ENCODE results near the gene CUX1. TPM values are rescaled to one million over a fixed set of nuclear protein-coding genes. Genes with fewer than 3 reads are reported as not detected.

CUX1 gene
- total and polyA plus RNA-seq, 2 of the 13 experiments (the other 11 are each of a cell fraction or from before 2014, with no cell fraction given), result 13.7 to 14.9 TPM

GRCh38 chr7:101943306-101943705 is 125.9 kb downstream of the CUX1 start (continued):
- TF ChIP-seq ZNF441 (CRISPR knock-in tag; IDR thresholded peaks at IDR 0.05; ENCODE audit: borderline replicate concordance) (no peak), ZNF331 (CRISPR knock-in tag; IDR thresholded peaks at IDR 0.05) (no peak), PHB2 (IDR thresholded peaks at IDR 0.05; ENCODE audit: partially characterized antibody) (no peak), MATR3 (CRISPR knock-in tag; IDR thresholded peaks at IDR 0.05) (no peak), HIVEP1 (CRISPR knock-in tag; IDR thresholded peaks at IDR 0.05) (no peak), ZBTB1 (CRISPR knock-in tag; IDR thresholded peaks at IDR 0.05; ENCODE audit: borderline replicate concordance) (no peak), NFRKB (IDR thresholded peaks at IDR 0.05) (no peak), FOXK1 (CRISPR knock-in tag; IDR thresholded peaks at IDR 0.05; ENCODE audit: borderline replicate concordance, low read depth) (no peak), ZFP82 (CRISPR knock-in tag; IDR thresholded peaks at IDR 0.05; ENCODE audit: borderline replicate concordance) (no peak), ZBTB38 (CRISPR knock-in tag; IDR thresholded peaks at IDR 0.05) (no peak), FOXP1 (IDR thresholded peaks at IDR 0.05) (no peak), FOXP1 (CRISPR knock-in tag; IDR thresholded peaks at IDR 0.05) (no peak), ZNF180 (CRISPR knock-in tag; IDR thresholded peaks at IDR 0.05; ENCODE audit: borderline replicate concordance, low read depth) (no peak)

GRCh38 chr7:101943889-101944600 is 126.6 kb downstream of the CUX1 start:
- no peaks in the 10 kb centered on the region for H3K4me1 ChIP-seq (ENCODE audit: insufficient read depth, low read length)
- no peak for ATAC-seq
- BruUV-seq (replicated peaks), result no TSS peak
- H3K36me3 ChIP-seq (replicated peaks in 1 of 2; ENCODE audit: control insufficient read depth in 1 of 2, insufficient read depth in 2 of 2, low read length in 2 of 2), result peaks cover 2 to 7% of the 10 kb centered on the region in 2 experiments; a peak in 1 of 5 replicates
- no peak for FAIRE-seq
- H3K4me3 ChIP-seq (replicated peaks in 1 of 3; ENCODE audit: insufficient read depth in 1 of 3, low read depth in 2 of 3, low read length in 3 of 3), result no peak overlapping the region
- intact Hi-C loops (cut with micrococcal nuclease; ENCODE audit: unreplicated experiment), result no loop called here
- no peak for TF ChIP-seq ZNF281 (CRISPR knock-in tag; IDR thresholded peaks at IDR 0.05; ENCODE audit: borderline replicate concordance)
- TF ChIP-seq ZZZ3 (CRISPR knock-in tag; IDR thresholded peaks at IDR 0.05; ENCODE audit: borderline replicate concordance), result no peak
- no peak for TF ChIP-seq ZNF33B (CRISPR knock-in tag; IDR thresholded peaks at IDR 0.05)
- no peak for TF ChIP-seq ZNF446 (CRISPR knock-in tag; IDR thresholded peaks at IDR 0.05)
- no peak for TF ChIP-seq ZNF737 (CRISPR knock-in tag; IDR thresholded peaks at IDR 0.05; ENCODE audit: borderline replicate concordance)
- no peak for TF ChIP-seq HNF4G (IDR thresholded peaks at IDR 0.05; ENCODE audit: borderline replicate concordance, low read depth, low read length)
- TF ChIP-seq HNF4G (CRISPR knock-in tag; IDR thresholded peaks at IDR 0.05; ENCODE audit: borderline replicate concordance, low read depth), result no peak
- H2AFZ ChIP-seq (ENCODE audit: low read length), result no peak overlapping the region
- CTCF ChIA-PET (ENCODE audit: low intra/inter-chr PET ratio, low total read pairs), result no interaction called here
- 0 out of 2 replicates have a peak, but pooled peaks cover 2% of the 10 kb centered on the region for H4K20me1 ChIP-seq (ENCODE audit: insufficient read depth, low read length)
- no peak for DNase-seq (ENCODE audit: low spot score)
- no peaks in the 10 kb centered on the region for H3K27me3 ChIP-seq (ENCODE audit: control insufficient read depth in 1 of 2, insufficient read depth in 2 of 2, low read length in 2 of 2)
- peaks cover 10% of the 10 kb centered on the region for H3K79me2 ChIP-seq (ENCODE audit: insufficient read depth, low read length)
- H3K9ac ChIP-seq (ENCODE audit: insufficient read depth, low read depth, low read length), result no peak overlapping the region
- H3K4me2 ChIP-seq (ENCODE audit: low read depth, low read length), result no peak overlapping the region
- in situ Hi-C loops (cut with HindIII; ENCODE audit: extremely low pct_ligation_motif_present, low pct_unique_long_range_greater_than_20kb), result no loop called here
- H3K27ac ChIP-seq (ENCODE audit: extremely low read length, insufficient read depth, low read length), result no peak overlapping the region
- WGBS (ENCODE audit: low lambda C conversion rate), result 98% methylated on average over 8 of the region's 14 CpGs
- POLR2A ChIA-PET, result no interaction called here
- H3K9me3 ChIP-seq (ENCODE audit: low read length), result no peaks in the 10 kb centered on the region
